HG03565 (cell line): ENCODE measurements around the gene RBM38.

ENCODE experiments used
- ATAC-seq: cut with Tn5 transposase; IDR thresholded peaks from one replicate; pipeline ENCODE4 v1.9.1; 2021; ENCODE audit warnings: mild to moderate bottlenecking, moderate library complexity; ENCODE audit not compliant: unreplicated experiment

Gene RBM38

DNA sequence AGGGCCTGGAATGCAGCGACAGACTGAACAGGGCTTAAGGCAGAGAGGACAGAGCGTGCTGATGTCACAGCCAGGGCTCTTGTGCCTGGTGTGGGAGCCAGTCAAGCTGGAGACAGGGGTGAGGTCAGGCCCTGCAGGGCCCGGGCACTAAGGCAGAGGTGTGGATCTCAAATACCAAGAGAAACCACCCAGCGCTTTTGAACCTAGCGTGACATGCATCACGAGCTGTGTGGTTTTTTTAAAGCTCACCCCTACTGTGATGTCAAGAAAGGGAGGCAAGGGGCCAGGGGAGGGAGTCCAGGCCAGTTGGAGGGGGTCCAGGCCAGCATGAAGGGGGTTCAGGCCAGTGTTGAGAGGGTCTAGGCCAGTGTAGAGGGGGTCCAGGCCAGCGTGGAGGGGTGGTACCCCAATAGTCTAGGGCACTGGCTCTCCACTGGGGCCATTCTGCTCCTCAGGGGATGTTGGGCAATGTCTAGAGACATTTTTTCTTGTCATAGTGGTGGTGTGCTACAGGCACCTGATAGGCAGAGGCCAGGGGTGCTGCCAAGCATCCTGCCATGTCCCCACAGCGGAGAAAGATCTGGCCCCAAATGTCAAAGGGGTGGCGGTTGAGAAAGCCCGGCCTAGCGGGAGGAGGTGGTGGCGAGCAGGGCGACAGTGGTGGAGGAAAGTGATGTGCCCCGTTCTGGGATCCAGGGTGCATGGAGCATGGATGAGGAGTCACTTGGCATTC, 42.6 kb downstream of the RBM38 start:
- ATAC-seq, result no peak

DNA sequence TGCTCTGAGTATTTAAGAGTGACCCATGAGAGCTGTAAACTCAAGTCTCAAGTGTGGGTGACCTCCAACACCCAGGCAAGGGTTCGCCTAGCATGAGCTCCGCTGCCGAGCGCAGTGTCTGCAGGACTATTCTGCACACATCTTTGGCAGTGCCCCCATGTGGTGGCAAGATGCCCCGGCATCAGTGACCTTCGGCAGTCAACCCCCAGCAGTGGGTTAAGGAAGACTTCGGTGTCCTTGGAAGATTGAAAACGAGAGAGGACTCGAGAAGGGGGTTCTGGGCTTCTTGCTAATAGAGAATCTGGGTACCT, 43.1 kb downstream of the RBM38 start:
- ATAC-seq, result no peak

DNA sequence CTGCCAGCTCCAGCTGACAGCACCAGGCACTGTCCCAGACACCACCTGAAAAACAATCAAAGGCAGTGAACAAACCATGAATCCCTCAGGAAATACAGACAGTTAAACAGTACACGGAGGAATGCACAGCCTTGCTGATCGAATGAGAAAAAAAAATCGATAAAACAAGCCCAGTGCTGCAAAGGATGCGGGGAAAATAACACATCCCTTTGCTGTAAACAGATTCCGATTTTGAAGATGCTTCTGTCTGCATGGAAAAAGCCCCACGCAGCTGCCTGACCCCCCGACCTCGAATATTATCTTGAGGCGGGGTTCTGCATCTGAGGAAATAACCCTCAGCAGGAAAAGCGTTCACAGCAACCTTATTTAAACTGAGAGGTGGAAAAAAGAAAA, 43.9 kb downstream of the RBM38 start:
- no peak for ATAC-seq

DNA sequence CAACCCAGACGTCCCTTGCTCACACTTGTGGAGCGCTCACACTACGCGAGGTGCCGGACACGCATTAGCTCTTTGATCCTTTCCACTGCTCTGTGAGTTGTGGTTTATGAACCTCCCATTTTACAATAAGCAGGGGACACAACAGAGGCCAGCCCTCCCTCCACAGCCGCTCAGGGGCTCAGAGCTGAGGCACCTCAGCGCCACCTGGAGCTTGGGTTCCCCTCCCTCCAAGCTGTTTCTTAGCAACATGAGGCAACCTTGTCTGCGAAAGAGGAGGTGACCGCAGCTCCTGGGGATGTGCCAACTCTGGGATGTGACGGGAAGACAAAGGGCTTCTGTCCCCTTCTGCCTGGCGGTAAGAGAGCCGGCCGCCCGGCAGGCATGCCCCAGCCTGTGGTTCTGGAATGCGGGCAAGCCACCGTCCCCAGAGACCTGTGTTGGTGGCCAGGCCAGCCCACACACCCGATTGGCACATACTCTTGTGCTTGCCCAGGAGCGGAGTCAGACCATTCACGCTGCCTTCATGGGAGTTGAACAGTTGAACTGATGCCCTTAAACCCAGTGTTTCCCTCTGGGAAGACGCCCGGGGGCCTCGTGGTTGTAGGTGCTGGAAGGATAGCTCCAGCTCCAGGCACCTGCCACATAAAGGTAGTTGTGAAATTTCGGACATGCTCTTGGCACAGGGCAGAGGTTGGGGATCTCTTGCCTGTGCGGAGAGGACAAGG, 44.5 kb downstream of the RBM38 start:
- no peak for ATAC-seq

DNA sequence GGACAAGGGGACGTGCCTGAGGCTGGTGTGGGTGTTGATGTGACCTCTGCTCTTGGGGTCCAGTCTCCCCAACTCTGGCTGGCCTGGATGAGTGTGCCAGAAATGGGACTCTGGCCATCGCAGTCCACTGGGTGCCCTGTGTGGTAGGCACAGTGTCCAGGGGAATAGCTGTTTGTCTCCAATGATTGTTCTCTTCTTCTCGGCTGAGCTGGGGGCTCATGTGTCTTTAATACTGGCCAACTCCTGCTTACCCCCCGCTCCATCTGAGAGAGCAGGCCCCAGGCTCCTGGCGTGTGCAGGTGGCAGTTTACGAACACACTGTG, 45.0 kb downstream of the RBM38 start:
- no peak for ATAC-seq

- ATAC-seq, result no peak
Observed at GRCh38 chr20:57437267-57437666, 46.1 kb downstream of the RBM38 start.

- no peak for ATAC-seq
Observed at GRCh38 chr20:57437672-57438330, 46.6 kb downstream of the RBM38 start.

DNA sequence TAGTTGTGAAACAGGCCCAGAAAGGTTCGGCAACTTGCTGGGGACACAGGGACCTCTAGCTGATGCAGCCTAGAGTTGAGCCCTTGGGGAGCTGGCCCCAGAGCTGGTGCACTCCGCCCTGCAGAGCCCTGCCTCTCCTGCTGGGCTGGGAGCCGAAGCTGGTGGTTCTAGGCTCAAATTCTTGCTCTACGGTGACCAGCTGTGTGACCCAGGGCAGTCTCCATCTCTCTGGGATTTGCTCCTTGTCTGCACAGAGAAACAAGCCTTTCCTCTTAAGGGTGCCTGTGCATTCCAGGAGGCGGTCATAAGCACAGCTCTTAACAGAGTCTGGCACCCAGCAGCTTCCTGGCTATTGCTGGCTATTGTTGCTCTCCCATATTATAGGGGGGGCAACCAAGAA, 47.4 kb downstream of the RBM38 start:
- no peak for ATAC-seq

DNA sequence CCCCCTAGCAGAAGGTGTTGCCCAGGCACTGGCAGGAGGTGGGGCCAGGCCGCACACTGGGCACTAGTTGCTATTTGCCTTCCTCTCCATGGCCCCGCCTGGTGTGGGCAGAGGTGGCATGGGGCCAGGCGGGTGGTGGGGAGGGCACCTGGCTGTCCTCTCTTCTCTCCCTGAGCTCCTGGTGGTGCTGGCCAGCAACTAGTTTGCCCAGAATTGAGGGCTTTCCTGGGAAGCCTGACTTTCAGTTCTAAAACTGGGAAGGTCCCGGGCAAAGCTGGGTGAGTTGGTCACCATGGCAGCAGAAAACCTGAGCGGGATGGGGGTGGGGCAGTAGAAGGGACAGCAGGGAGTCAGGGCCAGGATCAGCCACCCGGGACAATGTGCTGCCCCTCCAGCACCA, 48.2 kb downstream of the RBM38 start:
- no peak for ATAC-seq

DNA sequence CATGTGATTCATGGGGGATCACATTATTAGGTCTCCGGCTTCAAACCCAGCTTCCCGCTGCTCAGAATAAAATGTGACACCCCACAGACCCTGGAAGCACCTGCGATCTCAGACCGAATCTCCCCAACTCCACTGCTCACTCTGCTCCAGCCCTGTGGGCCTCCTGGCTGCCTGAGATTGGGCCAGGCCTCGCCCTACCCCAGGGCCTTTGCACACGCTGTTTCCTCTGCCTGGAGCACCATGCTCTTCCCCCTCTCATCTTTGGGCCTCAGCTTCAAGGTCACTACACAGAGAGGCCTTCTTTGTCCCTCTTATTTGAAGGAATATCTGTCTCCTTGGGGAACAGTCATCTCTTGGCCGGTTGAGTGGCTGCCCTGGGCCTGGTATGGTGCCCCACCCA, 48.8 kb downstream of the RBM38 start:
- no peak for ATAC-seq

- no peak for ATAC-seq
Observed at GRCh38 chr20:57440678-57441509, 49.7 kb downstream of the RBM38 start.

- ATAC-seq, result no peak
Observed at GRCh38 chr20:57441510-57442154, 50.4 kb downstream of the RBM38 start.

DNA sequence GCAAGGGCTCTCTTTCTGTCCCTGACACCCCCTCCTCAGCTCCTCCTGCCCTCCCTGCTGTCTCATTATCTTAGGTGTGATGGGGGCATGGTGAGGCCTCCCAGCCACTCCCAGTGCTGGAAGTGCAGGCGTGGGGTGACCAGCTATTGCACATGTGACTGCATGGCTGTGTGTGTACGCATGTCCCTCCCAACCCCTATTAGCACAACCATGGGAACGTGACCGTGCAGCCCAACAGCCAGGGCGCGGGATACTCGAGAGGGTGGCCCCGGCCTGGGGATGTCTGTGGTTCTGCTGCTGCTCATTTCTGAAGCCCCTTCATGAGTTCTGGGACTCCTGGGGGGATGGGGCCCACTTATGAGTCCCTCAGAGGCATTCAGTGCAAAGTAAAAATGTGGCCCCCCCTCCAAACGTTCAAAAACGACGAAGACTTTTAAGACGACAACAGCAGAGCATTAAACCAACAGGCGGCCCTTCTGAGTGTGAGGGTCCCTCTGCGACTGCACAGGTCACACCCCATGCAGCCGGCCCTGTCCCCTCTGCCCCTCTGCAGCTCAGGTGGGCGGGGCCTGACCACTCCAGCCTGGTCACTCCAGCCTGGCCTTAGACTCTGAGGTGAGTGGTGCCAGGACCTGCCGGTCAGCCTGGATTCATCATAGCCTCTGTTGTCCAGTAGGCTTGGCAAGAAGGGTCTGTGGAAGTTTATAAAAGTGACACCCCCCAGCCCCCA, 51.1 kb downstream of the RBM38 start:
- no peak for ATAC-seq

- ATAC-seq, result no peak
Observed at GRCh38 chr20:57442888-57443239, 51.7 kb downstream of the RBM38 start.

- ATAC-seq, result no peak
Observed at GRCh38 chr20:57443349-57444265, 52.4 kb downstream of the RBM38 start.

- no peak for ATAC-seq
Observed at GRCh38 chr20:57444394-57445048, 53.3 kb downstream of the RBM38 start.

DNA sequence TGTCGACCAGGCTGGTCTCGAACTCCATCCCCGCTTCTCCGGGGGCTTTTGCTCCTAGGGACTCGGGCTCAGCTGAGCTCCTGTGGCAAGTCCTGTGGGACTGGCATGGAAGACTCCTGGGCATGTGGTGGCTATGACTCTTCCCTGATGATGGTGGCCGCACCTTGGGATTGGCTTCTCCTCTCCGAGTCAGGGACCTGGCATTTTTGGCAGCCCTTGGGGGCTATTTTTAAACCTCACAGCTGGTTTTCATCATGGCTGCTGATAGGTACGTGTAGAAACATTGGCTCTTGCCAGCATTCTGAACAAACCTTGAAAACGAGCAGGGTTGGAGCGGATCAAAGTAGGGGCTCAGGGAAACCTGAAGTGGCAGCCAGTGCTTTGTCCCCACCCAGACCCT, 54.1 kb downstream of the RBM38 start:
- ATAC-seq, result no peak

DNA sequence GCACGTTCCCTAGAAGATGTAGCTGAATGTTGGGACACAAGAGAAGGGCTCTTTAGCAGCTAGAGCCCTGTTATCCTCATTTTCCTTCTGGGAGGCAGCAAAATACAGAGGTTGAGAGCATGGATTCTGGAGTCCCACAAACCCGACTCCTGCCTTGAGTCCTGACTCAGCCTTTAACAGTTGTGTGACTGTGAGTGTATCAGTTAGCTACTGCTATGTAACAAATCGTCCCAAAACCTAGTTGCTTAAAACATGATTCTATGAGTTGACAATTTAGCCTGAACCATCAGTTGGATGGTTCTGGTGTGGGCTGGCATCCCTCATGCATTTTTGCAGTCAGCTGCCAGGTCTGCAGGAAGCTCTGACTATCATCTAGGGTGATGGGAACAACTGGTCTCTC, 54.6 kb downstream of the RBM38 start:
- ATAC-seq, result no peak

DNA sequence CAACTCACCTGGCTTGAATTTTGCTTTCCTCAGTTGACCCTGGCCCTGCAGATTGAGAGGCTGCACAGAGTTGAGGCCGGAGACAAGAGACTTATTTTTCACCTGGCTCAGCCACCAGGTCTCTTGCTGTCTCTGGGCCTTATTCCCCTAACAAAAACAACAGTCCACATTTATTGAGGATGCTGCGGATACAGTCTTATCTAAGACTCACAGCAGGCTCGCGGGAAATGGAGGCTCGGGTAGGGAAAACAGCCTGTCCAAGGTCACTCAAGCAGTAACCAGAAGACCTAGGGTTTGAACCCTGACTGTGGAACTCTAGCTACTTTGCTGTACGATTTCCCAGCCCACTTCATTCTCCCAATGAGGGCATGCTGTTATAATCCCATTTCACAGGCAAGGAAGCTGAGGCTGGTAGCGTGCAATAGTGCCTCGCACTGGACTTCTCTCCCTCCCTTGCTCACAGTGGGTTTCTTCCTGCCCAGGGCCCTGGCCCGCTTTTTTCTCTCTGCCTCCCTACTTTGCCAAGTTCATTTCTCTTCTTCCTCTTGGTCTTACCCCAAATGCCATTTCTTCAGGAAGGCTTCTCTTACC, 57.7 kb downstream of the RBM38 start:
- ATAC-seq, result no peak
